NB4 (cell line): ENCODE results near the gene CLEC20A.

Experiments
- MYC ChIP-seq: IDR thresholded peaks from 2 replicates; pipeline ENCODE4 v1.6.1; 2011; ENCODE audit warnings: low read depth, low read length
- POLR2A ChIP-seq: IDR thresholded peaks from 2 replicates; pipeline ENCODE4 v1.6.1; 2011; ENCODE audit warnings: mild to moderate bottlenecking; ENCODE audit not compliant: insufficient read length; ENCODE audit errors: extremely low read depth
- TF ChIP-seq, protein P1 (sequence below): IDR thresholded peaks from one replicate; pipeline ENCODE4 v1.5.1; 2012; ENCODE audit warnings: low read depth, low read length
- TF ChIP-seq, protein P2 (sequence below): IDR thresholded peaks from 2 replicates; pipeline ENCODE4 v1.6.1; 2011; ENCODE audit warnings: low read depth, low read length

DNA sequence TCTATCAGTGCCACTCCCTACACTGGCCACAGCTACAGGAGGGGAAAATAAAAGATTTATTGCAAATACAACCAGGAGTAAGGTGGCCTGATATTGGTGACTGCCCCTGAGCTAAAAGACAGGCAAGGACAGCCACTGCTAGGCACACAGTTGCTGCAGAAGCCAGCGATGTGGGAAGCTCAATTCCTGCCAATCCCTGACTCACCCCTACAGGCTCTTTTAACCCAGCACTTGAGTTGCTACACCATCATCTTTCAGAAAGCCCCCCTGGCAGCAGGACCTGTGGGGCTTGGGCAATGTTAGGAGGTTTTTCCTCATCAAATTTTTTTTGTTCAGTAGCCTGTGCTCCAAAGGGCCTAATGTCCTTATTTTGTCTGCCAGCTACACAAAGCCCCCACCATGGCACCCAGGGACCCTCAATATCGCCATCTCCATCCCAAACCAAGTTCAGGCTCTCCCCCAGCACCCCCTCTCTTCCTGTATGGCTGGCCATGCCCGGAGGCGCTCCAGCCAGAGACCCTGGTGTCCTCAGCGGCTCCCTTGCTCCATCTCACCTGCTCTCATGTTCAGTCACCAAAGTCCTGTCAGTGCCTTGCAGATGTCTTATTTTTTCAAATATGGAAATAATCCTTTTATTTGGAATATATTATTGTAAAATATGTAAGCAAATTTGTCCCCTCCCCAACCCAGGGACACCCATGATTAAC lies 13.4 kb downstream of the CLEC20A start:
- TF ChIP-seq, protein P1, sequence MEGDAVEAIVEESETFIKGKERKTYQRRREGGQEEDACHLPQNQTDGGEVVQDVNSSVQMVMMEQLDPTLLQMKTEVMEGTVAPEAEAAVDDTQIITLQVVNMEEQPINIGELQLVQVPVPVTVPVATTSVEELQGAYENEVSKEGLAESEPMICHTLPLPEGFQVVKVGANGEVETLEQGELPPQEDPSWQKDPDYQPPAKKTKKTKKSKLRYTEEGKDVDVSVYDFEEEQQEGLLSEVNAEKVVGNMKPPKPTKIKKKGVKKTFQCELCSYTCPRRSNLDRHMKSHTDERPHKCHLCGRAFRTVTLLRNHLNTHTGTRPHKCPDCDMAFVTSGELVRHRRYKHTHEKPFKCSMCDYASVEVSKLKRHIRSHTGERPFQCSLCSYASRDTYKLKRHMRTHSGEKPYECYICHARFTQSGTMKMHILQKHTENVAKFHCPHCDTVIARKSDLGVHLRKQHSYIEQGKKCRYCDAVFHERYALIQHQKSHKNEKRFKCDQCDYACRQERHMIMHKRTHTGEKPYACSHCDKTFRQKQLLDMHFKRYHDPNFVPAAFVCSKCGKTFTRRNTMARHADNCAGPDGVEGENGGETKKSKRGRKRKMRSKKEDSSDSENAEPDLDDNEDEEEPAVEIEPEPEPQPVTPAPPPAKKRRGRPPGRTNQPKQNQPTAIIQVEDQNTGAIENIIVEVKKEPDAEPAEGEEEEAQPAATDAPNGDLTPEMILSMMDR: no peak
- no peak for TF ChIP-seq POLR2A
- TF ChIP-seq, protein P2, sequence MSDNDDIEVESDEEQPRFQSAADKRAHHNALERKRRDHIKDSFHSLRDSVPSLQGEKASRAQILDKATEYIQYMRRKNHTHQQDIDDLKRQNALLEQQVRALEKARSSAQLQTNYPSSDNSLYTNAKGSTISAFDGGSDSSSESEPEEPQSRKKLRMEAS: no peak
- TF ChIP-seq MYC: no peak
